Measurements from ENCODE around the gene LIG3. TPM values are rescaled to one million over a fixed set of nuclear protein-coding genes. Genes with fewer than 3 reads are reported as not detected.
"Not testable (repeated sequence)": the region's sequence is repeated elsewhere in the genome, so short reads cannot be mapped to it uniquely, and the experiment has no call there.

Gene LIG3
- total RNA-seq, 1 donor from 2014 or later, result 24.5 TPM

DNA sequence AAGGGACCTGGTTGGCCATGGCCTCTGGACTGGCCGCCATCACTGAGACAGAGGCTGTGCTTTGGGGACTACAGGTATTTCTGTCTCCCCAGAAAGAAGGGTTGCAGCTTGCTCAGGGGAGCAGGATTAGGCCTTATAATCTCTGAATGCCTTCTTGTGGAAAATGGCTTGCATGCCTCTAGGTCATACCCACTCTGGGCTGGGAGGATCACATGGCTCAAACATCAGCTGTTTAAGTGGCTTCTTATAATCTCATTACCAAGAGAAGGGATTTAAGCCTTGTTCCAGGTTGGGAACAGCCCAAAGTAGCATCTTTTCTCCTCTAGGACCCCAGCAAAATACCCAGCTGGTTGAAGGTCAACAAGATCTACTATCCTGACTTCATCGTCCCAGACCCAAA, 19.1 kb downstream of the LIG3 start:
- intact Hi-C loops (cut with DNase I), result loop anchor here (5.0 kb wide), 1 partner anchor 88 kb away; no protein-coding TSS in a partner anchor
- TF ChIP-seq, protein P1, sequence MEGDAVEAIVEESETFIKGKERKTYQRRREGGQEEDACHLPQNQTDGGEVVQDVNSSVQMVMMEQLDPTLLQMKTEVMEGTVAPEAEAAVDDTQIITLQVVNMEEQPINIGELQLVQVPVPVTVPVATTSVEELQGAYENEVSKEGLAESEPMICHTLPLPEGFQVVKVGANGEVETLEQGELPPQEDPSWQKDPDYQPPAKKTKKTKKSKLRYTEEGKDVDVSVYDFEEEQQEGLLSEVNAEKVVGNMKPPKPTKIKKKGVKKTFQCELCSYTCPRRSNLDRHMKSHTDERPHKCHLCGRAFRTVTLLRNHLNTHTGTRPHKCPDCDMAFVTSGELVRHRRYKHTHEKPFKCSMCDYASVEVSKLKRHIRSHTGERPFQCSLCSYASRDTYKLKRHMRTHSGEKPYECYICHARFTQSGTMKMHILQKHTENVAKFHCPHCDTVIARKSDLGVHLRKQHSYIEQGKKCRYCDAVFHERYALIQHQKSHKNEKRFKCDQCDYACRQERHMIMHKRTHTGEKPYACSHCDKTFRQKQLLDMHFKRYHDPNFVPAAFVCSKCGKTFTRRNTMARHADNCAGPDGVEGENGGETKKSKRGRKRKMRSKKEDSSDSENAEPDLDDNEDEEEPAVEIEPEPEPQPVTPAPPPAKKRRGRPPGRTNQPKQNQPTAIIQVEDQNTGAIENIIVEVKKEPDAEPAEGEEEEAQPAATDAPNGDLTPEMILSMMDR (IDR thresholded peaks at IDR 0.05), result no peak
- H3K27ac ChIP-seq, result no peak overlapping the region
- H3K4me1 ChIP-seq, result peaks cover 0 to 13% of the 10 kb centered on the region in 2 donors
- H3K4me3 ChIP-seq, result no peak overlapping the region
- no peaks in the 10 kb centered on the region for H3K9me3 ChIP-seq
- H3K27me3 ChIP-seq, result no peaks in the 10 kb centered on the region
- DNase-seq (ENCODE audit: low spot score in 2 of 2), result no peak
- H3K36me3 ChIP-seq, result peaks cover 38 to 79% of the 10 kb centered on the region in 2 donors

DNA sequence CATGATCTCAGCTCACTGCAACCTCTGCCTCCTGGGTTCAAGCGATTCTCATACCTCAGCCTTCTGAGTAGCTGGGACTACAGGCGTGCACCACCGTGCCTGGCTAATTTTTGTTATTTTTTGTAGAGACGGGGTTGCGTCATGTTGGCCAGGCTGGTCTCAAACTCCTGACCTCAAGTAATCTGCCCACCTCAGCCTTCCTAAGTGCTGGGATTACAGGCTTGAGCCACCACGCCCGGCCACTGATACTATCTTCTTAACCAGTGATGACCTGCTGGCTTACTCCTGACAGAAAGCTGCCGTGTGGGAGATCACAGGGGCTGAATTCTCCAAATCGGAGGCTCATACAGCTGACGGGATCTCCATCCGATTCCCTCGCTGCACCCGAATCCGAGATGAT, 20.7 kb downstream of the LIG3 start:
- intact Hi-C loops (cut with DNase I); DNase-seq (ENCODE audit: low spot score in 2 of 2); H3K27ac ChIP-seq; H3K27me3 ChIP-seq; H3K9me3 ChIP-seq; H3K4me3 ChIP-seq: not testable (repeated sequence)
- H3K36me3 ChIP-seq, result peaks cover 35 to 72% of the 10 kb centered on the region in 2 donors
- peaks cover 0 to 13% of the 10 kb centered on the region in 2 donors for H3K4me1 ChIP-seq

DNA sequence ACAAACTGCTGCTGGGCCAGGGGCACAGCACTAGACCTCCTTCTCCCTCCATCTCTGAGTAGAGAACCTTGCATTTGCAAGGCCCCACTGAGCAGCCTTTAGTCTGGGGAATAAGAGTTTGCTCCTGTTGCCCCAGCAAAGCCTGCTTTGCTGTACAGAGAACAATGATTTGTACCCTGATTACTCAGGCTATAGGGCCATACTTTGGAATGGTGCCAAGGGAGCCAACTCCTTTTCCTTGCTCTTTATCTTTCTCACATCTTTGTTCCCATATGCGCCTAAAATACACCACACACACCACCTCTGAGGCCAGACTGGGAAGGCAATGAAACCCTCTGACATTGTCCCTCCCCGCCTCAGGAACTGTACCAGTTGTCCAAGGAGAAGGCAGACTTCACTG, 21.2 kb downstream of the LIG3 start:
- DNase-seq (ENCODE audit: low spot score in 2 of 2), result no peak
- Histone ChIP-seq H3K27ac (no peak overlapping the region), H3K36me3 (peaks cover 33 to 70% of the 10 kb centered on the region in 2 donors), H3K4me1 (peaks cover 0 to 13% of the 10 kb centered on the region in 2 donors), H3K27me3 (no peaks in the 10 kb centered on the region), H3K9me3 (no peaks in the 10 kb centered on the region), H3K4me3 (no peak overlapping the region)
- intact Hi-C loops (cut with DNase I), result no loop called here
- TF ChIP-seq, protein P1 (IDR thresholded peaks at IDR 0.05), result no peak

DNA sequence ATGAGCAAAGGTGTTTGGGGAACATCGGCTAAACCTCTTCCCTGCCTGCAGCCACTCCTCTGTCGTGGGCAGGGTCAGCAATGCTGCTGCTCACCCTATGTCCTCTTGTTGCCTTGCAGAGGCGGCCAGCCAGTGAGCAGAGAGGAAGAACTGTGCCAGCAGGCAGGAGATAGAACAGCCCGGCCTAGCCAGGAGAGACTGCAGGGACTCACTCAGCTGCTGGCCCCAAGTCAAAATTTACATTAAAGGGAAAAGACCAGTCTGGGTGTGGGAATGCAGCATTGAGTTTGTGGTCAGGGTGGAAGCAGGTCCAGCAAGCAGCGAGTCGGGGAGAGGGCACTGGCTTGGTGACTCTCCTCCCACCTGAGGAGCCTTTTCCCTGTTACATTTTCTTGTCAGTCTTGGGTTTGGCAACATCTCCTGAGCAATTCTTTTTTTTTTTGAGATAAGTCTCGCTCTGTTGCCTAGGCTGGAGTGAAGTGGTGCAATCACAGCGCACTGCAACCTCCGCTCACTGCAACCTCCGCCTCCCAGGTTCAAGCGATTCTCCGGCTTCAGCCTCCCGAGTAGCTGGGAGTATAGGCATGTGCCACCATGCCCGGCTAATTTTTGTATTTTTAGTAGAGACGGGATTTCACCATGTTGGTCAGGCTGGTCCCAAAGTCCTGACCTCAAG, 22.7 kb downstream of the LIG3 start:
- Histone ChIP-seq H3K9me3 (no peaks in the 10 kb centered on the region), H3K4me3 (no peak overlapping the region), H3K27me3 (no peaks in the 10 kb centered on the region), H3K36me3 (peaks cover 39 to 81% of the 10 kb centered on the region in 2 donors), H3K27ac (no peak overlapping the region), H3K4me1 (peaks cover 0 to under 1% of the 10 kb centered on the region in 2 donors)
- no peak for DNase-seq (ENCODE audit: low spot score in 2 of 2)
- intact Hi-C loops (cut with DNase I), result no loop called here
- TF ChIP-seq, protein P1 (IDR thresholded peaks at IDR 0.05), result no peak

DNA sequence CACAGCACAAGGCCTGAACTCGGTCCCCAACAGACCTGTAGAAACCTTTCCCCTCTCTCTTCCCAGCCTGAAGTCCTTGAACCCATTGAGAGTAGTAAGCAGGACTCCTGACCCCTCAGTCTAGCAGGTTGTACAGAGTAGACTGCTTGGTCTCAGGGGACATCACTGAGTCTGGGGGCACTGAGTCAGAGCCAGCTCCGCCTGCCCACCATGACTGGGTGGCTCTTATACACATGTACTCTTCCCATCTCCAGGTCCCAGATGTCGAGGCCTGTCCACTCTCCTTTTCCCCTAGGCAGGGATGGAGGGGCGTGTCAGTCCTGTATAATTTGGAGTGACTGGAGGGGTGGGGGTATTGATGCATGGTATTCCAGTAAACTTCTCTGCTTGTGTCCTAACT, 23.5 kb downstream of the LIG3 start:
- Histone ChIP-seq H3K9me3 (no peaks in the 10 kb centered on the region), H3K27ac (no peak overlapping the region), H3K36me3 (peaks cover 35 to 75% of the 10 kb centered on the region in 2 donors), H3K4me1 (no peaks in the 10 kb centered on the region), H3K4me3 (no peak overlapping the region), H3K27me3 (no peaks in the 10 kb centered on the region)
- intact Hi-C loops (cut with DNase I), result no loop called here
- DNase-seq (ENCODE audit: low spot score in 2 of 2), result no peak
- TF ChIP-seq, protein P1 (IDR thresholded peaks at IDR 0.05), result no peak

DNA sequence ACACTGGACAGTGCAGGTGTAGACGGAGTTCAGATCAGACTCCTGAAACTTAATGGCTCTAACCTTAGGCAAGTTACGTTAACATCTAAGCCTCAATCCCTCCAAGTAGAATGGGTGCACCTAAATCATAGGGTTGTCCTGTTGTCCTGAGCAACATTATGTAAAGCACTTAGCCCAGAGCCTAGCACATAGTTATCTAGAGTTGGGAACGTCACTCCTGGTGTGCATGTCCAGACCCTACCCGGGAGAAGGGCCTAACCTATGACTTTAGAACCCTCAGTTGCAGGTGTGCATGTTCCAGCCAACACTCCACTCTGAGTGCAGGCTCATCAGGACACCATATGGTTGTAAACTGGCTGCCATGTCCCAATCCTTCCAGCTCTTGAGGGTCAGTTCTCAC, 26.0 kb downstream of the LIG3 start:
- H3K4me3 ChIP-seq, result no peak overlapping the region
- no peaks in the 10 kb centered on the region for H3K27me3 ChIP-seq
- no peaks in the 10 kb centered on the region for H3K4me1 ChIP-seq
- no peaks in the 10 kb centered on the region for H3K9me3 ChIP-seq
- intact Hi-C loops (cut with DNase I), result no loop called here
- H3K36me3 ChIP-seq, result peaks cover 35 to 68% of the 10 kb centered on the region in 2 donors
- no peak for DNase-seq (ENCODE audit: low spot score in 2 of 2)
- TF ChIP-seq, protein P1 (IDR thresholded peaks at IDR 0.05), result no peak
- no peak overlapping the region for H3K27ac ChIP-seq
